Measurements from ENCODE around the gene SH3RF3.
"Not testable (repeated sequence)": the region's sequence is repeated elsewhere in the genome, so short reads cannot be mapped to it uniquely, and the experiment has no call there.

SH3RF3 gene

GRCh38 chr2:109204412-109204811 lies 75.4 kb downstream of the SH3RF3 start:
- DNase-seq: no peak

- DNase-seq: no peak
Observed at GRCh38 chr2:109205447-109205846, 76.4 kb downstream of the SH3RF3 start.

GRCh38 chr2:109206569-109207146 lies 77.7 kb downstream of the SH3RF3 start:
- DNase-seq: no peak

- DNase-seq: no peak
Observed at GRCh38 chr2:109207176-109207575, 78.2 kb downstream of the SH3RF3 start.

- DNase-seq: no peak
Observed at GRCh38 chr2:109208071-109208950, 79.3 kb downstream of the SH3RF3 start.

- no peak for DNase-seq
Observed at GRCh38 chr2:109208951-109209335, 79.9 kb downstream of the SH3RF3 start.

- DNase-seq: no peak
Observed at GRCh38 chr2:109209412-109209811, 80.4 kb downstream of the SH3RF3 start.

- DNase-seq: no peak
Observed at GRCh38 chr2:109209941-109210340, 80.9 kb downstream of the SH3RF3 start.

- no peak for DNase-seq
Observed at GRCh38 chr2:109210431-109211200, 81.6 kb downstream of the SH3RF3 start.

- no peak for DNase-seq
Observed at GRCh38 chr2:109211315-109211714, 82.3 kb downstream of the SH3RF3 start.

GRCh38 chr2:109212836-109213563 lies 84.0 kb downstream of the SH3RF3 start:
- DNase-seq: no peak

- DNase-seq: peak; percentile 80 to 84
Observed at GRCh38 chr2:109213646-109214433, 84.8 kb downstream of the SH3RF3 start.

- DNase-seq: no peak
Observed at GRCh38 chr2:109214651-109215371, 85.8 kb downstream of the SH3RF3 start.

GRCh38 chr2:109215866-109216265 lies 86.9 kb downstream of the SH3RF3 start:
- DNase-seq: no peak

- no peak for DNase-seq
Observed at GRCh38 chr2:109216332-109216731, 87.3 kb downstream of the SH3RF3 start.

GRCh38 chr2:109217362-109218086 lies 88.5 kb downstream of the SH3RF3 start:
- no peak for DNase-seq

GRCh38 chr2:109218087-109218791 lies 89.2 kb downstream of the SH3RF3 start:
- no peak for DNase-seq

GRCh38 chr2:109218792-109219126 lies 89.8 kb downstream of the SH3RF3 start:
- no peak for DNase-seq

GRCh38 chr2:109220860-109221259 lies 91.9 kb downstream of the SH3RF3 start:
- DNase-seq: no peak

- DNase-seq: not testable (repeated sequence)
Observed at GRCh38 chr2:109221316-109221715, 92.3 kb downstream of the SH3RF3 start.
